H9 (cell line): ENCODE data around the gene CCR9. TPM values are rescaled to one million over a fixed set of nuclear protein-coding genes. Genes with fewer than 3 reads are reported as not detected.

Experiments used
- DNase-seq: peaks from one replicate; pipeline ENCODE4 v3.0.0-alpha.2; 2017
- H2AFZ ChIP-seq: one replicate; pipeline ENCODE4 v1.6.1; 2013; ENCODE audit warnings: mild to moderate bottlenecking, low read length, control low read depth, moderate library complexity
- H2AK5ac ChIP-seq: 2 replicates; pipeline ENCODE4 v1.6.1; 2013; ENCODE audit warnings: low read length, control low read depth, mixed read lengths; ENCODE audit not compliant: insufficient read length
- H2BK120ac ChIP-seq: one replicate; pipeline ENCODE4 v1.6.1; 2013; ENCODE audit warnings: low read depth, mild to moderate bottlenecking, low read length, control low read depth, inconsistent platforms; ENCODE audit not compliant: poor library complexity, severe bottlenecking
- H2BK12ac ChIP-seq: 2 replicates; pipeline ENCODE4 v1.6.1; 2013; ENCODE audit warnings: low read length, control low read depth, mixed read lengths, low read depth; ENCODE audit not compliant: insufficient read length
- H2BK15ac ChIP-seq: 2 replicates; pipeline ENCODE4 v1.6.1; 2013; ENCODE audit warnings: low read depth, low read length, control low read depth
- H2BK20ac ChIP-seq: one replicate; pipeline ENCODE4 v1.6.1; 2013; ENCODE audit warnings: low read depth, mild to moderate bottlenecking, low read length, control low read depth, inconsistent platforms; ENCODE audit not compliant: poor library complexity, severe bottlenecking
- H2BK5ac ChIP-seq: 2 replicates; pipeline ENCODE4 v1.6.1; 2013; ENCODE audit warnings: low read length, control low read depth, mixed read lengths; ENCODE audit not compliant: insufficient read length
- H3K14ac ChIP-seq: 2 replicates; pipeline ENCODE4 v1.6.1; 2013; ENCODE audit warnings: low read length, control low read depth; ENCODE audit not compliant: insufficient read depth
- H3K18ac ChIP-seq: 2 replicates; pipeline ENCODE4 v1.6.1; 2013; ENCODE audit warnings: low read depth, mild to moderate bottlenecking, mixed read lengths, low read length, control low read depth; ENCODE audit not compliant: insufficient read length
- H3K23ac ChIP-seq: 2 replicates; pipeline ENCODE4 v1.6.1; 2013; ENCODE audit warnings: low read length, control low read depth, mixed read lengths, low read depth; ENCODE audit not compliant: insufficient read length
- H3K23me2 ChIP-seq: 2 replicates; pipeline ENCODE4 v1.6.1; 2013; ENCODE audit warnings: low read depth, mild to moderate bottlenecking, mixed read lengths, low read length, control low read depth; ENCODE audit not compliant: insufficient read length, poor library complexity, severe bottlenecking
- H3K27ac ChIP-seq: 2 replicates; pipeline ENCODE4 v1.5.1; 2013; ENCODE audit warnings: low read length, control low read depth, mixed read lengths, low read depth; ENCODE audit not compliant: insufficient read length
- H3K27me3 ChIP-seq: 2 replicates; pipeline ENCODE4 v1.6.1; 2013; ENCODE audit warnings: low read length, control low read depth, inconsistent platforms; ENCODE audit not compliant: insufficient read depth
- H3K4ac ChIP-seq: 2 replicates; pipeline ENCODE4 v1.6.1; 2013; ENCODE audit warnings: low read depth, mild to moderate bottlenecking, control low read depth, inconsistent platforms, low read length, moderate library complexity
- H3K4me1 ChIP-seq: 2 replicates; pipeline ENCODE4 v1.6.1; 2013; ENCODE audit warnings: low read length, control low read depth, inconsistent platforms; ENCODE audit not compliant: insufficient read depth
- H3K4me2 ChIP-seq: 2 replicates; pipeline ENCODE4 v1.6.1; 2013; ENCODE audit warnings: low read length, control low read depth, mixed read lengths; ENCODE audit not compliant: insufficient read length, insufficient read depth
- H3K56ac ChIP-seq: 2 replicates; pipeline ENCODE4 v1.6.1; 2013; ENCODE audit warnings: low read depth, mild to moderate bottlenecking, mixed read lengths, low read length, control low read depth; ENCODE audit not compliant: insufficient read length
- H3K79me1 ChIP-seq: 2 replicates; pipeline ENCODE4 v1.6.1; 2013; ENCODE audit warnings: low read depth, mild to moderate bottlenecking, moderate library complexity, low read length, control low read depth, inconsistent platforms; ENCODE audit not compliant: insufficient read depth, poor library complexity, severe bottlenecking
- H3K79me2 ChIP-seq: 2 replicates; pipeline ENCODE4 v1.6.1; 2013; ENCODE audit warnings: low read length, control low read depth, inconsistent platforms; ENCODE audit not compliant: insufficient read depth
- H3K9ac ChIP-seq: 2 replicates; pipeline ENCODE4 v1.6.1; 2013; ENCODE audit warnings: low read length, control low read depth, mixed read lengths; ENCODE audit not compliant: insufficient read length; ENCODE audit errors: extremely low read depth
- H3K9me3 ChIP-seq: one replicate; pipeline ENCODE4 v1.6.1; 2013; ENCODE audit warnings: low read depth, low read length, inconsistent platforms; ENCODE audit not compliant: control insufficient read depth
- H3T11ph ChIP-seq: one replicate; pipeline ENCODE4 v1.6.1; 2013; ENCODE audit warnings: mild to moderate bottlenecking, low read length, control low read depth, inconsistent platforms
- H4K20me1 ChIP-seq: one replicate; pipeline ENCODE4 v1.6.1; 2013; ENCODE audit not compliant: control insufficient read depth, insufficient read length, insufficient read depth
- H4K5ac ChIP-seq: 2 replicates; pipeline ENCODE4 v1.6.1; 2013; ENCODE audit warnings: low read depth, mild to moderate bottlenecking, mixed read lengths, low read length, control low read depth; ENCODE audit not compliant: insufficient read length
- H4K8ac ChIP-seq: replicated peaks from 2 replicates; pipeline ENCODE4 v1.6.1; 2013; ENCODE audit warnings: low read length, control low read depth, mixed read lengths, low read depth; ENCODE audit not compliant: insufficient read length
- H4K91ac ChIP-seq: 2 replicates; pipeline ENCODE4 v1.6.1; 2013; ENCODE audit warnings: low read depth, mild to moderate bottlenecking, moderate library complexity, mixed read lengths, low read length, control low read depth; ENCODE audit not compliant: insufficient read length
- H3K27ac Mint-ChIP-seq, 3 experiments: 2 replicates in 2 of 3; 3 replicates in 1 of 3; pipeline ENCODE4 v1.8.0; 2020 to 2021; ENCODE audit warnings: mixed read lengths in 3 of 3, mild to moderate bottlenecking in 1 of 3, moderate library complexity in 1 of 3
- H3K27me3 Mint-ChIP-seq: 2 replicates; pipeline ENCODE4 v1.8.0; 2021; ENCODE audit warnings: low read depth, mild to moderate bottlenecking, moderate library complexity, mixed read lengths
- H3K36me3 Mint-ChIP-seq, 3 experiments: 2 replicates in 2 of 3; 3 replicates in 1 of 3; pipeline ENCODE4 v1.8.0; 2020 to 2021; ENCODE audit warnings: low read depth in 3 of 3, mixed read lengths in 3 of 3; ENCODE audit not compliant: insufficient read depth in 1 of 3
- H3K4me1 Mint-ChIP-seq, 2 experiments: 2 replicates each; pipeline ENCODE4 v1.8.0; 2020; ENCODE audit warnings: mixed read lengths in 2 of 2
- H3K4me3 Mint-ChIP-seq, 2 experiments: 2 replicates in 1 of 2; 3 replicates in 1 of 2; pipeline ENCODE4 v1.8.0; 2020 to 2021; ENCODE audit warnings: mild to moderate bottlenecking in 2 of 2, mixed read lengths in 2 of 2, moderate library complexity in 1 of 2
- H3K9me3 Mint-ChIP-seq, 2 experiments: 2 replicates in 1 of 2; 3 replicates in 1 of 2; pipeline ENCODE4 v1.8.0; 2020; ENCODE audit warnings: mild to moderate bottlenecking in 2 of 2, mixed read lengths in 2 of 2, moderate library complexity in 1 of 2
- WGBS: extraction: QIAGEN DNeasy Blood & Tissue Kit; methylation state at CpG from one replicate; pipeline ENCODE4 v1.1.7; 2013; ENCODE audit warnings: missing lambda C conversion rate, low lambda C conversion rate, mixed read lengths; ENCODE audit not compliant: insufficient read length; ENCODE audit errors: extremely low coverage; 5-methylcytosine and 5-hydroxymethylcytosine counted together
- total RNA-seq: library from RNA; stranded (reverse); gene quantifications from 2 replicates; pipeline ENCODE4 v1.2.1, GENCODE V29; 2021
- TF ChIP-seq, protein P1 (sequence below): fragments of 200-600 bp; sonication (generic); conservative IDR thresholded peaks from 3 replicates; pipeline ENCODE4 v1.8.0; 2021; ENCODE audit warnings: antibody characterized with exemption, mild to moderate bottlenecking

The CCR9 gene
- total RNA-seq, 1 experiment from 2014 or later, result not detected

DNA sequence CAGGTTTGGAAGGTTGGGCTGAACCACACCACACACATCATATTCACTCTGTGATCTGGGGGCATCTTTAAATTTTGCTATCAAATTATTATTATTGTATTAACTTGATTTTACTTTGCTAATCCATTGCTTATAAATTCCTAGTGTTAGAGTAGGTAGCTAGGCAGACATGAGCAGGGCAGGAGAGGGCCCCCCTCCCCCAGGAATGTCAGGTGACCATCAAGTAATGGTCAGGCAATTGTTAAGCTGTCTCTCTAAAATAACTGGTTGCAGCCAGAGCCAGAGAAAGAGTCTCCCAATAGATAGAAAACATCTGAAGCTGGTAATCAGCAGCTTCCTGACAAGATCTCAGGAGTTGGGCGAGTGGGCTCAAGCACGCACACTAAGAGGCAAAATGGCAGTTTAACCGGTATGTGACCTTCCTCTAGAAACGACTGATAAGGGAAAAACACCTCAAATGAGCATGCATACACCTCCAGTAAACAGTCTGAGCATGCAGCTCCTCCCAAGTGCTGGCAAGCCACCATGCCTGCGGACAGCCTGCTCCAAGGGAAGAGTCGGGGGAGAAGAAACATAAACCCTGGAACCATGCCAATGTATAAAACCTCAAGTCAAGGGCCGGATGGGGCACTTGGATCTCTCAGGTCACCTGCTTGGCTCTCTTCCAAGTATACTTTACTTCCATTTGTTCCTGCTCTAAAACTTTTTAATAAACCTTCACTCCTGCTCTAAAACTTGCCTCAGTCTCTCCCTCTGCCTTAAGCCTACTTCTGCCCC is 53.8 kb downstream of the CCR9 start:
- H2AK5ac ChIP-seq, result no peak overlapping the region
- Mint-ChIP-seq H3K4me3 (no peak overlapping the region), H3K36me3 (peaks cover 9 to 27% (median 23%) of the 10 kb centered on the region in 3 experiments; a peak in 5 of 7 replicates), H3K4me1 (peaks cover 16 to 20% of the 10 kb centered on the region in 2 experiments), H3K27me3 (no peaks in the 10 kb centered on the region), H3K9me3 (no peaks in the 10 kb centered on the region), H3K27ac (no peak overlapping the region; a peak in 1 of 7 replicates)
- no peak overlapping the region for H3K4me2 ChIP-seq
- no peak overlapping the region for H3K14ac ChIP-seq
- H4K91ac ChIP-seq, result no peak overlapping the region
- H3K27me3 ChIP-seq, result no peaks in the 10 kb centered on the region
- no peak overlapping the region for H2BK20ac ChIP-seq
- no peak overlapping the region for H3K56ac ChIP-seq
- no peak overlapping the region for H2BK5ac ChIP-seq
- H3K23ac ChIP-seq, result no peak overlapping the region
- H3K79me2 ChIP-seq, result no peaks in the 10 kb centered on the region
- TF ChIP-seq, protein P1, sequence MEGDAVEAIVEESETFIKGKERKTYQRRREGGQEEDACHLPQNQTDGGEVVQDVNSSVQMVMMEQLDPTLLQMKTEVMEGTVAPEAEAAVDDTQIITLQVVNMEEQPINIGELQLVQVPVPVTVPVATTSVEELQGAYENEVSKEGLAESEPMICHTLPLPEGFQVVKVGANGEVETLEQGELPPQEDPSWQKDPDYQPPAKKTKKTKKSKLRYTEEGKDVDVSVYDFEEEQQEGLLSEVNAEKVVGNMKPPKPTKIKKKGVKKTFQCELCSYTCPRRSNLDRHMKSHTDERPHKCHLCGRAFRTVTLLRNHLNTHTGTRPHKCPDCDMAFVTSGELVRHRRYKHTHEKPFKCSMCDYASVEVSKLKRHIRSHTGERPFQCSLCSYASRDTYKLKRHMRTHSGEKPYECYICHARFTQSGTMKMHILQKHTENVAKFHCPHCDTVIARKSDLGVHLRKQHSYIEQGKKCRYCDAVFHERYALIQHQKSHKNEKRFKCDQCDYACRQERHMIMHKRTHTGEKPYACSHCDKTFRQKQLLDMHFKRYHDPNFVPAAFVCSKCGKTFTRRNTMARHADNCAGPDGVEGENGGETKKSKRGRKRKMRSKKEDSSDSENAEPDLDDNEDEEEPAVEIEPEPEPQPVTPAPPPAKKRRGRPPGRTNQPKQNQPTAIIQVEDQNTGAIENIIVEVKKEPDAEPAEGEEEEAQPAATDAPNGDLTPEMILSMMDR, result no peak
- H3K79me1 ChIP-seq, result no peaks in the 10 kb centered on the region
- H3K9ac ChIP-seq, result no peak overlapping the region
- H2AFZ ChIP-seq, result no peak overlapping the region
- WGBS, result no CpG with 5 or more reads among the region's 7 CpGs
- H4K20me1 ChIP-seq, result no peaks in the 10 kb centered on the region
- no peaks in the 10 kb centered on the region for H3K4me1 ChIP-seq
- H3K27ac ChIP-seq, result no peak overlapping the region
- H3K9me3 ChIP-seq, result no peaks in the 10 kb centered on the region
- no peak overlapping the region for H4K5ac ChIP-seq
- no peak for DNase-seq
- H3K4ac ChIP-seq, result no peak overlapping the region
- no peaks in the 10 kb centered on the region for H3K23me2 ChIP-seq
- no peak overlapping the region for H3T11ph ChIP-seq
- no peak overlapping the region for H2BK120ac ChIP-seq
- H4K8ac ChIP-seq, result no peak overlapping the region
- no peak overlapping the region for H3K18ac ChIP-seq
- H2BK12ac ChIP-seq, result no peak overlapping the region
- H2BK15ac ChIP-seq, result no peak overlapping the region
